Activated CD4-positive, alpha-beta T cell treated with anti-CD3 and anti-CD28 coated beads, Interleukin-2, amount 10 ng/mL, durations not matched to agents 24 days and 14 days (primary cell): ENCODE data around the gene GNAI1. TPM values are rescaled to one million over a fixed set of nuclear protein-coding genes. Genes with fewer than 3 reads are reported as not detected.

ENCODE experiments used
- DNase-seq: peaks from one replicate; pipeline ENCODE4 v3.0.0; 2022
- H3K27ac Mint-ChIP-seq: one replicate; pipeline ENCODE4 v1.8.0; 2022; ENCODE audit warnings: mild to moderate bottlenecking, mixed read lengths
- H3K27me3 Mint-ChIP-seq: one replicate; pipeline ENCODE4 v1.8.0; 2022; ENCODE audit warnings: mixed read lengths
- H3K36me3 Mint-ChIP-seq: one replicate; pipeline ENCODE4 v1.8.0; 2022; ENCODE audit warnings: low read depth, mild to moderate bottlenecking, mixed read lengths
- H3K4me1 Mint-ChIP-seq: one replicate; pipeline ENCODE4 v1.8.0; 2021; ENCODE audit warnings: mixed read lengths
- H3K4me3 Mint-ChIP-seq: one replicate; pipeline ENCODE4 v1.8.0; 2022; ENCODE audit warnings: mild to moderate bottlenecking, moderate library complexity, mixed read lengths
- H3K9me3 Mint-ChIP-seq: one replicate; pipeline ENCODE4 v1.8.0; 2021; ENCODE audit warnings: mixed read lengths
- intact Hi-C: fragments of 100-400 bp; cut with micrococcal nuclease; formaldehyde crosslinking; loops from one replicate; pipeline ENCODE4 v1.15.1; 2023
- total RNA-seq: library from RNA; stranded (reverse); gene quantifications from 2 replicates; pipeline ENCODE4 v1.2.3, GENCODE V29; 2022

GNAI1 gene
- total RNA-seq, 1 donor from 2014 or later, result 5.7 TPM

GRCh38 chr7:80247891-80248290 lies 113.3 kb downstream of the GNAI1 start:
- Mint-ChIP-seq H3K4me3 (no peak overlapping the region), H3K9me3 (no peaks in the 10 kb centered on the region), H3K4me1 (peaks cover 2% of the 10 kb centered on the region), H3K27ac (no peak overlapping the region), H3K27me3 (peaks cover 3% of the 10 kb centered on the region), H3K36me3 (no peaks in the 10 kb centered on the region)
- no peak for DNase-seq
- intact Hi-C loops, result no loop called here

GRCh38 chr7:80249184-80249583 lies 114.6 kb downstream of the GNAI1 start:
- H3K4me1 Mint-ChIP-seq, result peaks cover 2% of the 10 kb centered on the region

GRCh38 chr7:80249619-80250295 lies 115.1 kb downstream of the GNAI1 start:
- Mint-ChIP-seq H3K9me3 (peaks cover under 1% of the 10 kb centered on the region), H3K36me3 (no peaks in the 10 kb centered on the region), H3K4me3 (no peak overlapping the region), H3K27ac (no peak overlapping the region), H3K27me3 (peaks cover 5% of the 10 kb centered on the region), H3K4me1 (peaks cover 2% of the 10 kb centered on the region)
- intact Hi-C loops, result no loop called here
- DNase-seq, result no peak

More at GRCh38 chr7:80249184-80249583, 114.6 kb downstream of the GNAI1 start:
- Mint-ChIP-seq H3K36me3 (no peaks in the 10 kb centered on the region), H3K27ac (no peak overlapping the region), H3K27me3 (peaks cover 5% of the 10 kb centered on the region), H3K9me3 (no peaks in the 10 kb centered on the region), H3K4me3 (no peak overlapping the region)
- DNase-seq, result no peak
- intact Hi-C loops, result no loop called here

GRCh38 chr7:80253237-80253636 lies 118.6 kb downstream of the GNAI1 start:
- Mint-ChIP-seq H3K36me3 (no peaks in the 10 kb centered on the region), H3K4me3 (no peak overlapping the region), H3K9me3 (peaks cover 7% of the 10 kb centered on the region), H3K27ac (no peak overlapping the region), H3K27me3 (peaks cover 5% of the 10 kb centered on the region), H3K4me1 (peaks cover 2% of the 10 kb centered on the region)
- intact Hi-C loops, result no loop called here
- no peak for DNase-seq

- intact Hi-C loops, result no loop called here
- Mint-ChIP-seq H3K4me3 (no peak overlapping the region), H3K27ac (no peak overlapping the region), H3K36me3 (no peaks in the 10 kb centered on the region), H3K9me3 (peaks cover 7% of the 10 kb centered on the region), H3K27me3 (peaks cover 5% of the 10 kb centered on the region), H3K4me1 (peaks cover 2% of the 10 kb centered on the region)
- DNase-seq, result no peak
Measured at GRCh38 chr7:80253653-80254052, 119.0 kb downstream of the GNAI1 start.

GRCh38 chr7:80255656-80256055 lies 121.0 kb downstream of the GNAI1 start:
- Mint-ChIP-seq H3K9me3 (peaks cover 7% of the 10 kb centered on the region), H3K27ac (no peak overlapping the region), H3K4me3 (no peak overlapping the region), H3K4me1 (no peaks in the 10 kb centered on the region), H3K36me3 (no peaks in the 10 kb centered on the region), H3K27me3 (peaks cover 5% of the 10 kb centered on the region)
- DNase-seq, result no peak
- intact Hi-C loops, result no loop called here

GRCh38 chr7:80257756-80258155 lies 123.1 kb downstream of the GNAI1 start:
- Mint-ChIP-seq H3K27ac (no peak overlapping the region), H3K27me3 (peaks cover 5% of the 10 kb centered on the region), H3K4me1 (no peaks in the 10 kb centered on the region), H3K36me3 (no peaks in the 10 kb centered on the region), H3K9me3 (peaks cover 7% of the 10 kb centered on the region), H3K4me3 (no peak overlapping the region)
- DNase-seq, result no peak
- intact Hi-C loops, result no loop called here

- H3K36me3 Mint-ChIP-seq, result no peaks in the 10 kb centered on the region
- H3K9me3 Mint-ChIP-seq, result peaks cover 3% of the 10 kb centered on the region
- H3K4me3 Mint-ChIP-seq, result no peak overlapping the region
- DNase-seq, result no peak
- intact Hi-C loops, result no loop called here
- no peaks in the 10 kb centered on the region for H3K4me1 Mint-ChIP-seq
- no peaks in the 10 kb centered on the region for H3K27me3 Mint-ChIP-seq
- no peak overlapping the region for H3K27ac Mint-ChIP-seq
Measured at GRCh38 chr7:80260606-80261005, 126.0 kb downstream of the GNAI1 start.

GRCh38 chr7:80263333-80263732 lies 128.7 kb downstream of the GNAI1 start:
- no peak overlapping the region for H3K27ac Mint-ChIP-seq
- H3K27me3 Mint-ChIP-seq, result no peaks in the 10 kb centered on the region
- intact Hi-C loops, result no loop called here
- H3K4me3 Mint-ChIP-seq, result no peak overlapping the region
- DNase-seq, result no peak
- no peaks in the 10 kb centered on the region for H3K4me1 Mint-ChIP-seq
- H3K36me3 Mint-ChIP-seq, result no peaks in the 10 kb centered on the region
- H3K9me3 Mint-ChIP-seq, result no peaks in the 10 kb centered on the region

- Mint-ChIP-seq H3K4me1 (no peaks in the 10 kb centered on the region), H3K27me3 (no peaks in the 10 kb centered on the region), H3K4me3 (no peak overlapping the region), H3K27ac (no peak overlapping the region), H3K9me3 (no peaks in the 10 kb centered on the region), H3K36me3 (no peaks in the 10 kb centered on the region)
- intact Hi-C loops, result no loop called here
- no peak for DNase-seq
Measured at GRCh38 chr7:80263821-80264220, 129.2 kb downstream of the GNAI1 start.

- intact Hi-C loops, result no loop called here
Measured at GRCh38 chr7:80264769-80265495, 130.3 kb downstream of the GNAI1 start.

GRCh38 chr7:80272560-80273239 lies 138.1 kb downstream of the GNAI1 start:
- no peak overlapping the region for H3K4me3 Mint-ChIP-seq
- H3K4me1 Mint-ChIP-seq, result no peaks in the 10 kb centered on the region
- DNase-seq, result no peak
- intact Hi-C loops, result no loop called here
- H3K9me3 Mint-ChIP-seq, result no peaks in the 10 kb centered on the region
- H3K27me3 Mint-ChIP-seq, result no peaks in the 10 kb centered on the region
- H3K36me3 Mint-ChIP-seq, result no peaks in the 10 kb centered on the region
- H3K27ac Mint-ChIP-seq, result no peak overlapping the region

More at GRCh38 chr7:80264769-80265495, 130.3 kb downstream of the GNAI1 start:
- Mint-ChIP-seq H3K27me3 (no peaks in the 10 kb centered on the region), H3K27ac (no peak overlapping the region), H3K4me1 (no peaks in the 10 kb centered on the region), H3K36me3 (no peaks in the 10 kb centered on the region), H3K4me3 (no peak overlapping the region), H3K9me3 (no peaks in the 10 kb centered on the region)
- DNase-seq, result no peak

- no peaks in the 10 kb centered on the region for H3K4me1 Mint-ChIP-seq
- intact Hi-C loops, result no loop called here
- no peak overlapping the region for H3K4me3 Mint-ChIP-seq
- H3K27me3 Mint-ChIP-seq, result no peaks in the 10 kb centered on the region
- DNase-seq, result no peak
- no peaks in the 10 kb centered on the region for H3K9me3 Mint-ChIP-seq
- no peaks in the 10 kb centered on the region for H3K36me3 Mint-ChIP-seq
- H3K27ac Mint-ChIP-seq, result no peak overlapping the region
Measured at GRCh38 chr7:80273327-80273726, 138.7 kb downstream of the GNAI1 start.

- H3K4me3 Mint-ChIP-seq, result no peak overlapping the region
- no peaks in the 10 kb centered on the region for H3K36me3 Mint-ChIP-seq
- H3K4me1 Mint-ChIP-seq, result no peaks in the 10 kb centered on the region
- DNase-seq, result no peak
- H3K9me3 Mint-ChIP-seq, result no peaks in the 10 kb centered on the region
- H3K27ac Mint-ChIP-seq, result no peak overlapping the region
- intact Hi-C loops, result no loop called here
- no peaks in the 10 kb centered on the region for H3K27me3 Mint-ChIP-seq
Measured at GRCh38 chr7:80275192-80275605, 140.6 kb downstream of the GNAI1 start.
